ENCODE data around the gene OR6M1.

The OR6M1 gene, protein sequence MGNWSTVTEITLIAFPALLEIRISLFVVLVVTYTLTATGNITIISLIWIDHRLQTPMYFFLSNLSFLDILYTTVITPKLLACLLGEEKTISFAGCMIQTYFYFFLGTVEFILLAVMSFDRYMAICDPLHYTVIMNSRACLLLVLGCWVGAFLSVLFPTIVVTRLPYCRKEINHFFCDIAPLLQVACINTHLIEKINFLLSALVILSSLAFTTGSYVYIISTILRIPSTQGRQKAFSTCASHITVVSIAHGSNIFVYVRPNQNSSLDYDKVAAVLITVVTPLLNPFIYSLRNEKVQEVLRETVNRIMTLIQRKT
- total RNA-seq: 0 reads per million in 4 experiments

DNA sequence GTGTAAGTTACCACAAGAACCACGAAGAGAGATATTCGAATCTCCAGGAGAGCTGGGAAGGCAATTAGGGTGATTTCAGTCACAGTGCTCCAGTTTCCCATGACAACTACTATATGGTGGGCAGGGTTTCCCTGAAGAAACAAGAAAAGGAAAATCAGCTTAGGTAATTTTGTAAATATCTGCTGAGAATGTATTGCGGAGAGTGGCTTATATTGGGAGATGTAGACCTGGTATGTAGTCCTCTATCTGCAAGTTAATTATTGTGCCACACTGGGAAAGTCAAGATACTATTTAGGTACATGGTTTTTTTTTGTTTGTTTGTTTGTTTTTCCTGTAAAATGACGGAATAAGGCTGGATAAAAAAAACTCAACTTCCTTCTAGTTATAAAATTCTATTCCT lies at the start of gene OR6M1:
TSS of gene OR6M1 (minus strand) at position 101 of the 400 bp plus-strand sequence. CDS start at position 101, 0 bp downstream.
- no peak for DNase-seq

DNA sequence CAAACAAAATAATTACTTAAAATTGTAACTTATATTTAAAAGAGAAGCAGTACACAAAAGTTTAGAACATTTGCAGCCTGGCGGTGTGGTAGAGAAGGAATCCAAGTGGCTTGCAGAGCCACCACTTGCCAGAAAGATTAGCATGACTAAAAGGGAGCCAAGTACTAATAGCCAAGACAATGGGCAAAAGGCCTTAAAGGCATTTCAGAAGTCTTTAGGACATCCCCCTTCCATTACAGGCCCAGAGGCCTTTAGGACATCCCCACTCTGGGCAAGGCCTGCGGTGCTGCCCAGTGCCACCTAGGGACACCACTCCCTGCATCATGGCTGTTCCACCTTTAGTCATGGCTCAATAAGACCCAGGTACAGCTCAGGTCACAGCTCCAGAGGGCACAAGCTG lies 46.9 kb upstream of the OR6M1 start:
- no peak for DNase-seq

DNA sequence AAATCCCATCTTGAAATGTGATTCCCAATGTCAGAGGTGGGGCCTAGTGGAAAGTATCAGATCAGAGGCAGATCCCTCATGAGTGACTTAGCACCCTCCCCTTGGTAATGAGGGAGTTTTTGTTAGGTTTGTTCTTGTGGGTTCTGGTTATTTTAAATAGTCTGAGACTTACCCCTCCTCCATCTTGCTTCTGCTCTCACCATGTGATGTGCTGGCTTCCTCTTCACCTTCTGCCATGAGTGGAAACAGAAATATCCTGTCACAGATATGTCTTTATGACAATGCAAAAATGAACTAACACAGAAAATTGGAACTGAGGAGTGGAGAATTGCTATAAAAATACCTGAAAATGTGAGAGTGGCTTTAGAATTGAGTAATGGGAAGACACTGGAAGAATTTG lies 46.2 kb upstream of the OR6M1 start:
- DNase-seq: no peak

DNA sequence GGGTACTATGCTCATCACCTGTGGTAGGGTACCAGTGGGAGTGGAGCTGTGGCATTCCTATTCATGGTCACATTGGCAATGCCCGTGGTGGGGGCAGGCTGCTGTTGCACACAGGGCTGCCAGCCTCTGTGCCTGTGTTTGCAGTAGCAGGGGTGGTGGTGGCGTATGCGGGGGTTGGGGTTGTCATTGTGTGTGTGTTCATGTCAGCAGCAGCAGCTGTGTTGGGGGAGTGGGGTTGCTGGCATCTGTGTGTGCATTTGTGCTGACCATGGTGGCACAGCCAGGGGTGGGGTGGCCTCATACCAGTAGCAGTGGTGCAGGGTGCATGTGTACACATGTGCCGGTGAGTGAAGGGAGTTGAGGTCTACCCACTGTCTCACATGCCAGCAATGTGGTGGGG lies 45.0 kb upstream of the OR6M1 start:
- no peak for DNase-seq

DNA sequence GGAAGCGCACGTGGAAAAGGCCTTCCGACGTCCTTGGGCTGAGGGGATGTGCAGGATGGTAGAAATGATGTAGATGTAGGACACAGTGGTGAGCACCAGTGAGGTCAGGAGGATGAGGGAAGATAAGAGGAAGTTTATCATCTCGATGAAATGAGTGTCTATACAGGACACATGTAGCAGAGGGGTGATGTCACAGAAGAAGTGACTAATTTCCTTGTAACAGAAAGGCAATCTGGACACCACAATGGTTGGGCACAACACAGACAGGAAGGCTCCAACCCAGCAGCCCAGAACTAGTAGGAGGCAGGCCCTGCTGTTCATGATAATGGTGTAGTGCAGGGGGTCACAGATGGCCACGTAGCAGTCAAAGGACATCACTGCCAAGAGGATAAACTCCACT lies 35.0 kb upstream of the OR6M1 start:
- no peak for DNase-seq

DNA sequence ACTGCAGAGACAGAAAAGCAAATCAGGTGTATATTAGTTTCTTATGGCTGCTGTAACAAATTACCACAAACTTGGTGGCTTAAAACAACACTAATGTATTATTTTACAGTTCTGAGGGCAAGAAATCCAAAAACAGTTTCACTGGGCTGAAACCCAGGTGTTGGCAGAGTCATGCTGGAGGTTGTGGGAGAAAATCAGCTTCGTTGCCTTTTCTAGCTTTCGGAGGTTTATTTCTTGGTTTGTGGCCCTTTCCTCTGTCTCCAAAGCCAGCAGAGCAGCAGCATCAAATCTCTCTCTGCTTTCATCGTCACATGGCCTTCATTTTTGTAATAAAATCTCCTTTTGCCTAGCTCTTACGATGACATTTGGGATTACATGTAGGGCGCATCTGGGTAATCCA lies 33.0 kb upstream of the OR6M1 start:
- DNase-seq: no peak

DNA sequence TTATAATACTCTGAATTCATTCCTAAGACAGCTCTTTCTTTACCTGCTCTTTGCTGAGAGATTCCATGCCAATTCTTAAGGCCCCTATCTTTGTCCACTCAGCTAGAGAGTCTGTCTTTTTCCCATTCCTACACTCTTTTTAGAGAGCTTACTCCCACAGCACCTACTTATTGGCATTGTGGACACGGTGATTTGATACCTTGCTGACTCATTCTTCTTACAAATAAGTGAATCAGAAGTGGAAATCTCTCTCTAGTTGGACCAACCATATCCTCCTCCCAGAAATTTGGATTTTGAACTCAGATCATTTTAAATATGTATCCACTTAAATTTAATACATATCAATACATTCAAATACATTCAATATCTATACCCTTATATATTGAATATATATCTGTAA lies 32.5 kb upstream of the OR6M1 start:
- DNase-seq: no peak

DNA sequence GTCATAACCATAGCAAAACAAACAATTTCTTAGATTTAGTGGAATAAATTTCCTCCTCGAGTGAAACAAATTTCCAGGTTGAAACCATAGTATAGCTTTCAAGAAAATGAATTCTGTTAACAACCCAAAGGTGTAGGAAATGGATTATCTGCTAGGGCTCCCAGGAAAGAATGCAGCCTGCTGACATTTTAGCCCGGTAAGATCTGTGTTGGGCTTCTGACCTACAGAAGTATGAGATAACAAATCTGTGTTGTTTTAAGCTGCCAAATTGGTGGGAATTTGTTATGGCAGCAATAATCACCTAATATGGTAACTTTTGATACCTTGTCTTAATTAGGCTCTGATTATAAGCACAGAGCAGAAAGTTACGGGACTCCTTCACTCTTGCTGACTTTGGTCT lies 32.0 kb upstream of the OR6M1 start:
- no peak for DNase-seq

DNA sequence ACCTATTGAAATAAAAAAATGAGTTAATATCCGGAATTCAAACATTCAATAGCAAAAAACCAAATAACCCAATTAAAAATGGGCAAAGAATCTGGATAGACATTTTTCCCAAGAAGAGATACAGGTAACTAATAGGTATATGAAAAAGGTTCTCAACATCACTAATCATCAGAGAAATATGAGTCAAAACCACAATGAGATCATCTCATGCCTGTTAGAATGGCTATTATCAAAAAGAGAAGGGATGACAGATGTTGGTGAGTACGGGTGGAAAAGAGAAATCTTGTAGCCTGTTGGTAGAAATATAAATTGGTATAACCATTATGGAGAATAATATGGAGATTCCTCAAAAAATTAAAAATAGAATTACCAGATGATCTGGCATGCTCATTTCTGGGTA lies 26.9 kb upstream of the OR6M1 start:
- DNase-seq: no peak

DNA sequence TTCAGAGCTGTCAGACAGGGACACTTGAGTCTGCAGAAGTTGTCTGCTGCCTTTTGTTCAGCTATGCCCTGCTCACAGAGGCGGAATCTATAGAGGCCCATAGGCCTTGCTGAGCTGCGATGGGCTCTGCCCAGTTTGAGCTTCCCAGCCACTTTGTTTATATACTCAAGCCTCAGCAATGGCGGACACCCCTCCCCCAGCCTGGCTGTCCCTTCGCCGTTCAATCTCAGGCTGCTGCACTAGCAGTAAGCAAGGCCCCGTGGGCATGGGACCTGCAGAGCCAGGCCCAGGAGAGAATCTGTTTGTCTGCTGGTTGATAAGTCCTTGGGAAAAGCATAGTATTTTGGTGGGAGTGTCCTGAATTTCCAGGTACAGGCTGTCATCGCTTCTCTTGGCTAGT lies 23.6 kb upstream of the OR6M1 start:
- DNase-seq: no peak

DNA sequence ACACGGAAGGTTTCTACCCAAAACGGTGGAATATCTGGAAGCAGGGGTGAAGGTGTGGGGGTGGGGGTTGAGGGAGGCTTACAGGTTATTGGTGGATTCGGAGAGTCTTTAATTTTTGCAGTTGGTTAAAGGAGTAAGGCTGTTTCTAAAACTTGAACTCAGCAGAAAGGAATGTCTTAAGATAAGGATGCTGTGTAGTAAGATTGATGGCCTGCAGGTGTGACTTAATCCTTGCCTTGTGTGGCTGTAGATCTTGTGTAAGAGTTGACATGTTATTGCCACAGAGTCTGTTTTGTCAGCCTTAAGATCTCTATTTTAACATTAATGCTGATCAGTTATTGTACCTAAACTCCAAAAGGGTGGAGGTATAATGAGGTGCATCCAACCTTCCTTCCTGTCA lies 16.4 kb upstream of the OR6M1 start:
- DNase-seq: no peak

DNA sequence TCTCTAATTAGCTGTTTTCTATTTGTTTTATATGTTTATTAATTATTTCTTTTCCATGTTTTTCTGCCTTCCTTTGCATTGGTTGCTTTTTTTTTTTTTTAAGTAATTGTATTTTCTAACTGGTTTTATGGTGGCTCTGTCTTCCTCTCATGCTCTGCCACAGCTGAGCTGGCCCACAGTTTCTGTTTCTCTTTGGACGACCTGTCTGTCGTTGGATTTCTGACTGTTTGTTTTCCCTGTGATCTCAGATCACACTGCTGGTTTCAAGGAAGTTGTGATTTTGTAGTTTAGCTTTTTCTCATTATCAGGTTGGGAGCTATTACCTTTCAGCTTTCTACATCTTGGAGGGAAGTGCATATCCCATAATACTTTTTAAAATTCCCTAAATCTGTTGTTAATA lies 15.9 kb upstream of the OR6M1 start:
- no peak for DNase-seq

DNA sequence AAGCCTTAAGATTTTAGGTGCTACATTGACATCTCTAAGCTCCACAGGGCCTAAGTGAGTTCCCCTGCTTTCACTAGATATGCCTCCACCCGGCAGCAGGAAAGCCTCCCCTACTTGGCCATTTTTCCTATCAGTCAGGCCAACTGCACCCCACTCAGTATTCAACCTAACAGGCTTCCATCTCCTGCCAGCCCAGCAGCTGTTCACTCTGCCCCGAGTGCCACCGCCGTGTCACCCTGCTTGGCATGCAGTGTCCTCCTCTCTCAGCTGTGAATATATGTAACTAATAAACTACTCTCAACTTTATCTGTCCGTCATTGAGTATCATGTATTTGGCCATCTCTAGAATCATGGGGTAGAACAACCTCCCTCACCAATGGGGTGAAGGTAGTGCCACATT lies 9.0 kb upstream of the OR6M1 start:
- no peak for DNase-seq

DNA sequence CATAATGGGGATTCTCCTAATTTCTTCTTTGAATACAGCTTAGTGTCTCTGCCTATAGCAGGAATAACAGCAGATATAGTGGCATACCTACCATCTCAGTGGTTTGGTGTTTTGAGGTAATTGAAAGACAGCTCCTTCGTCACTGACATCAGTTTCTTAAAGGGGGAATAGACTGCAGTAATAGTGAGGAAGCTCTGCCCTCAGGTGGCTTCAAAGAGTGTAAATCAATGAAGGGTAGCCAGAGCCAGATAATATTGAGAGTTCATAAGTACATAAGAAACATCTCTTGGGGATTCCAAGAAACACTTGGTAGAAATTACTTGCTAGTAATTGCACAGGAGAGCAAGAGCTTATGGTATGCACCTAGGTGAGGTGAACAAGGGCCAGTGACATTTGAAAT lies 4.4 kb downstream of the OR6M1 start:
- DNase-seq: no peak

DNA sequence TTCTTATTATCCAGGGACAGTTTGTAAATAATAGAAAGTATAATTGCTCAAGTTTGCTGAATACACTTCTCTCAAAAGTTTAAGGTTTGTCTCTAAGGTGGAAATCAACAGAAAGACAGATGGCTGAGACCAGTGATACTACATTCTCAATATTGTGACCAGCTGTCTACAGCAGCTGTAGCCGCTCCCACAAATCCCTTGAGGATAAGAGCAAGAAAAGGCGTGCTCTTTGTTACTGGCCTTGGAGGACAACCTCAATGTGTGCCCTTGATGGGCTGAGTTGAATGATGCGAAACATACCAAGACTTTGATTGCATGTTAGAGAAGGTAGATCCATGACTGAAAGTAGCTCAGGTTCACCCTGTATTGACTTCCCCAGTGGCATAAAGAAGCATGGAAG lies 6.1 kb downstream of the OR6M1 start:
- no peak for DNase-seq

DNA sequence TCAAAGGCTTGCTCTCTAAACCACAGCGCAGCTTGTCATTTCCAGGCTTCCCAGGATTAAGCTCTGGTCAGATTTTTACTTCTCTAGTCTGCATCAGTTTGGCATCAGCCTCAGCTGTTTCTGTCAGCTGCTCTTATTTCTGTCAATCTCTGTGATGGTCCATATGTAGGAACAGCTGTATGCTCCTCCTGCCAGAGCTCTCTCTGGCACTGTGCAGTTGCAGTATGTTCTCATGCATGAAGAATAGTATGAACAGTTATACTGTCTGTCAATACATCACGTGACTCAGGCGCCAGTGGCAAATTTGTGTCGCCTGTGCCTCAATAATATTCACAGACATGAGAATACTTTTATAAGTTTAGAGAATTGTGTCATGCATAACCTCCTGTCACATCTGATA lies 6.7 kb downstream of the OR6M1 start:
- no peak for DNase-seq

DNA sequence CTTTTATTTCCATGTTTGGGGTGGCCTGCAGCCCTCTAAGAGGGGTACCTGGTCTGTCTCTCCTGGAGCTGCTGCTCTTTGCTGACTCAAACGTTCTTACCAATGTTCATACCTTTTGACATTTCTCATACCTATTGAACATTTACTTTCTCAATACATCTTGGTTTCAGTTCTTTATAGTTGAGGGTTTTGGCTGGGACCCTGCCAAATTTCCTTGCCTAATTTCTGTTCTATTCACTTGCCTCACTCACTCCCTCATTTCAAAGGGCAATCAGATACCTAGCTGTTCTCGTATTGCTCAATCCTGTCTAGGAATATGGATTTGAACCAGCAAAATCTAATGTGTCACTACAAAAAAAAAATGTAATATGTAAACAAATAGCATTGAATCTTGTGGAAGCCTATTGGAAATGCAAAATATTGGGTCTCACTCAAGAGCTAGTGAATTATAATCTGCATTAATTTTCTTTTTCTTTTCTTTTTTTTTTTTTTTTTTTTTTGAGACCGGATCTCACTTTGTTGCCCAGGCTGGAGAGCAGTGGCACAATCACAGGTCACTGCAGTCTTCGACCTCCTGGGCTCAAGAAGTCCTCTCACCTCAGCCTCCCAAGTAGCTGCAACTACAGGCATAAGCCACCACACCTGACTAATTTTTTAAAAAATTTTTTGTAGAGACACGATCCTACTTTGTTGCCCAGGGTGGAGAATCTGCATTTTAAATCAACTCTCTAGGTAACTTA lies 7.5 kb downstream of the OR6M1 start:
- DNase-seq: no peak

DNA sequence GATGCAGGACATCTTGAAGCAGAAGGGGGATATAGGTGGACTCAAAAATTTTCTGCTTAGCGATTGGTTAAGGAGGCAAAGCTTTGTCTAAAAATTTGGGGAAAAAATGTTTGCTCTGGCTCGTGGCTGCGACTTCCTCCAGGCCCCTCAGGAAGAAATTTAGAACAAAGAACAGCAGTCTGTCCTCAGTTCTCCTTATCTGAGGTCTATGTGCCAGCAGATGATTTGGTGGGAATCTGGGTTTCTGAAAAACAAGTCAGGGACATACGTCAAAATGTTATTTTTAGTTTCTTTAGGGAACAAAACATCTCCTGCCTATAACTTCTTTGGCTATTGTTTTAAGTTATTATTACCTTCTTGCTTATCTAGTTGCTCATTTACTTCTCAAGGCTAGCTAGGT lies 8.1 kb downstream of the OR6M1 start:
- DNase-seq: no peak

DNA sequence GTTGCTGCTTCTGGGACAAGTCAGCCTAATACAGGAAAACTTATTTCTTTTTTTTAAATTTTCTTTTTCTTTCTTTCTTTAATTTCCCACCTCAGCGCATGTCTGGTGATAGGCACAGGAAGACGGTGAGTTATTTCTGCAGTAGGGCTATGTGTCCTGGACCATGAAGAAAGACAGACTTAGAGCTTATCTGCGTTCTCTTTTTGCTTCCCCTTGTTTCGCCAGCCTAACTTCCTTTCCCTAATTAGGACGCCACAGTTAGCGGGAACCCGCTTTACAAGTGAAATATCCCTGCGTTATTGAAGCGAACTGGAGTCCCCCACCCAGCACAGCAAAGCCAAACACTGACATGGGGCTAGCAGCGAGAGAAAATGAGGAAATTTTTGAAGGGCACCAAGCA lies 8.6 kb downstream of the OR6M1 start:
- no peak for DNase-seq

DNA sequence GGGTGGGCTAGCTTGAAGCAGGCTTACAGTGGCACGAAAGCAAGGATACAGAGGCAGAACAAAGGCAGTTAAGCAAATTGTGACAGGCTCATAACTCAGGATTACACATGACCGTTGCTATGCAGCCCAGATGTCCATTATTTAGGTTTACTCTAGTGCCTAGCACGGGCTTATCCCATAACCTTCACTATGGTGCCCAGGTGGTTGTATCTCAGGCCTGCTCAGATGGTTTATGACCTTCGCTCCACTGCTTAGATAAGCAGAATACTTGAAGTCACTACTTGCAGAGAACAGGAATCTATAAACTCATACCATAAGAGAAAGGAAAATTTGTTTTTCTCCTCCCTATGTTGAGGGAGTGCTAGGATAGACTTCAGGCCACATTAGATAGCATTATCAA lies 9.0 kb downstream of the OR6M1 start:
- DNase-seq: no peak

DNA sequence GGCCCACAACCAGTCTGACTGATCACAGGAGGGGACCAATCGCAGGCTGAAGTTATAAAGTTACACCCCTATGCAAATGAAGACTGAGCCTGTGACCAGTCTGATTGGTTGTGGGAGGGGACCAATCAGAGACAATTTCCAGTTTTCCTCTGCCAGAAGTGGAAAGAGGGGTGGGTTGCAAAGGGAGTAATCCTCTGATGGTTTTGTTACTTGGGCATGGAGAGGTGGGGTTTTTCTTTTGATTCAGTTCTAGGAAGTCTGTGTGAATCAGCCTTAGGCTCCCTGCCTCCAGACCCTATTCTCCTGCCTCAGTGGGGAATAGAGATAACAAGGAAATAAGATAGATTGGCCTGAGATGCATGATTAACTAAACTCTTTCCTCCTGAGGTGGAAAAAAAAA lies 9.9 kb downstream of the OR6M1 start:
- DNase-seq: no peak

DNA sequence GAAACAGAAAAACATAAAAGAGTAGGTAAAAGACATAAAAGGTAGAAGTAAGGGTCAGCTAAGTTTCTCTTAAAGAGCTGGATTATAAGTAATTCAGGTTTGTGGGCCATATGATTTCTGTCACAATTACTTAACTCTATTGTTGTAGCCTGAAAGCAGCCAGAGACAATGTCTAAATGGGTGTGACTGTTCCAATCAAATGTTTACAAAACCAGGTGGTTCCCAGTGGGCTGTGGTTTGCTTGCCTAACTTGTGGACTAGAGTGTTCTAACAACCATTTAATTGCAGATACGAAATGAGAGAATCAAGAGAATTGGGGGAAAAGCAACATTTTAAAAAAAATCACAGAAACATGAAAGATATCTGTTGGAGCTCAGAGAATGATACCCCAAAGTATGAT lies 22.6 kb downstream of the OR6M1 start:
- no peak for DNase-seq

DNA sequence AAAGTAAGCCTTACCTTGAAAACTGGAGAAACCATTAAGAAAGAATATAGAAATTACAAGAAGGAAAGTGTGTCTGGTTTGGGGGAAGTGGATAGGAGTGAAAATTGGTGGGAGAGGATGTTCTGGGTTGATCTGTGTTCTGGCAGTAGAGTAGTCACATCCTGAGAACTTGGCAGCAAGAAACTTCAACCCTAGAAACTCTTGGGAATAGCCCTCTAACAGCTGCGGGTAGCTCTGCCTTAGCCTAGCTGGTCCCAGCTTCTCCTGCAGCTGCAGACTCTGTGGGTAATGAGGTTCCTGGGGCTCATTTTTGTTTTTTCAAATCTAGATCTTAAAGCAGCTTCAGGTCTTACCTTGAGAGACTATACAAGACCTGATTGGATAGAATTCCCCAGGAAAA lies 27.6 kb downstream of the OR6M1 start:
- DNase-seq: no peak

DNA sequence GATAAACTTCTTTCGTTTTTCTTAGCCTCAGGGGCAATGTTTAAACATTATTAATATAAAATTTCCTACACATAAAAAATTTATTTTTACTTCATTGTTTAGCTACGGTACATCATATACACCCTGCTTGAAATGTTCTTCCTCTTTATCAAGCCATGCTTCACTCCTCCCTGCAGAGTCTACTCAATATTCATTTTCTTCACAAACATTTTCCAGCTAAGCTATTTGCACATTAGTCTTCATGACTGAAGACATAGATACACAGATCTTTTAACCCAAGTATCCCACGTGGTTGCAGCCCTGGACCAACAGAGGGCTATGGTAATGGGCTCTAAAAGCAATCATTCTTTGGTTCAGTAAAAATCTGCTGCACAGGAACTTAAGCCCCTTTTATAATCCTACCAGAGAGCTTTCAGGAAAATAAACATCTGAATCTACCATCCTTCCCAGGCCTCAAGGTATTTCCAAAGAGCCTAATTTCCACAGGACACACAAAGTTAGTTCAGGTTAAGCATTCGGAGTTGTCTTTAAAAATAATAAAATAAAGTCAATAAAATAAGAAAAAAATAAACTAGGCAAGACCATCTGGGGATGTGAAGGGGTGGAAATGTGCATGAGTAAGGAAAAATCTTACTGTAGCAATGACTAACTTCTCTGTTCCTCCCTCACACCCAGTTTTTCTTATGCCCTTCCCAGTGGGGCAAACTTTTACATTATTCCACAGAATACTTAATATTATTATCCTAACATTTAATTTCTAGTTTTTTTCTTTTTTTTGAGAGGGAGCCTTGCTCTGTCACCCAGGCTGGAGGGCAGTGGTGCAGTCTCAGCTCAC lies 30.2 kb downstream of the OR6M1 start:
- DNase-seq: no peak
